ENCODE data around the gene NRXN3.

NRXN3 gene

GRCh38 chr14:79600406-79600805, 1430.2 kb downstream of the NRXN3 start:
- H3K27me3 Mint-ChIP-seq (ENCODE audit: low read depth) = no peaks in the 10 kb centered on the region
- peaks cover 9% of the 10 kb centered on the region for H3K36me3 Mint-ChIP-seq (ENCODE audit: low read depth)
- peaks cover 5% of the 10 kb centered on the region for H3K9me3 Mint-ChIP-seq
- H3K27ac Mint-ChIP-seq = no peak overlapping the region
- TF ChIP-seq, protein P1, sequence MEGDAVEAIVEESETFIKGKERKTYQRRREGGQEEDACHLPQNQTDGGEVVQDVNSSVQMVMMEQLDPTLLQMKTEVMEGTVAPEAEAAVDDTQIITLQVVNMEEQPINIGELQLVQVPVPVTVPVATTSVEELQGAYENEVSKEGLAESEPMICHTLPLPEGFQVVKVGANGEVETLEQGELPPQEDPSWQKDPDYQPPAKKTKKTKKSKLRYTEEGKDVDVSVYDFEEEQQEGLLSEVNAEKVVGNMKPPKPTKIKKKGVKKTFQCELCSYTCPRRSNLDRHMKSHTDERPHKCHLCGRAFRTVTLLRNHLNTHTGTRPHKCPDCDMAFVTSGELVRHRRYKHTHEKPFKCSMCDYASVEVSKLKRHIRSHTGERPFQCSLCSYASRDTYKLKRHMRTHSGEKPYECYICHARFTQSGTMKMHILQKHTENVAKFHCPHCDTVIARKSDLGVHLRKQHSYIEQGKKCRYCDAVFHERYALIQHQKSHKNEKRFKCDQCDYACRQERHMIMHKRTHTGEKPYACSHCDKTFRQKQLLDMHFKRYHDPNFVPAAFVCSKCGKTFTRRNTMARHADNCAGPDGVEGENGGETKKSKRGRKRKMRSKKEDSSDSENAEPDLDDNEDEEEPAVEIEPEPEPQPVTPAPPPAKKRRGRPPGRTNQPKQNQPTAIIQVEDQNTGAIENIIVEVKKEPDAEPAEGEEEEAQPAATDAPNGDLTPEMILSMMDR (IDR thresholded peaks at IDR 0.05; ENCODE audit: unreplicated experiment in 3 of 3) = no peak
- peaks cover 6% of the 10 kb centered on the region for H3K4me1 Mint-ChIP-seq
- H3K4me3 Mint-ChIP-seq = no peak overlapping the region

DNA sequence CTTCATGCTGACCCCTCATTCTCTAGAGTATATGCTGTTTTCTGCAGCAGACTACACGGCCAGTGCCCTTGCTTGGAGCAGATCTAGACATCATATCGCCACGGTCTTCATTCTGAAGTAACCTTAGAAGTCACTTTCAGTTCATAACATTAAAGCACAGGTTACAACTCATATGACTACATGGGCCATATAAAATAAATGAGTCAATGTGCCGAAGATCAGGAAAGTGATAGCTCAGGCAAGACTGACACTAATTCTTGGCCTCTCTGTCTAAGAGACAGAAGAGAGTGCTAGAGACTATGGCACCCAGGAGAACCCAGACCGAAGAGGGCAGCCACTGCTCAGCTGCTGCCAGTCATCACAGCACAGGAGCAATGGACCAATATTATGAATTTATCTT, 1431.4 kb downstream of the NRXN3 start:
- H3K36me3 Mint-ChIP-seq (ENCODE audit: low read depth) = peaks cover 2% of the 10 kb centered on the region
- H3K27ac Mint-ChIP-seq = no peak overlapping the region
- TF ChIP-seq, protein P1 (IDR thresholded peaks at IDR 0.05; ENCODE audit: unreplicated experiment in 3 of 3) = no peak
- H3K4me3 Mint-ChIP-seq = no peak overlapping the region
- no peaks in the 10 kb centered on the region for H3K27me3 Mint-ChIP-seq (ENCODE audit: low read depth)
- peaks cover 2% of the 10 kb centered on the region for H3K9me3 Mint-ChIP-seq
- H3K4me1 Mint-ChIP-seq = peaks cover 5% of the 10 kb centered on the region

DNA sequence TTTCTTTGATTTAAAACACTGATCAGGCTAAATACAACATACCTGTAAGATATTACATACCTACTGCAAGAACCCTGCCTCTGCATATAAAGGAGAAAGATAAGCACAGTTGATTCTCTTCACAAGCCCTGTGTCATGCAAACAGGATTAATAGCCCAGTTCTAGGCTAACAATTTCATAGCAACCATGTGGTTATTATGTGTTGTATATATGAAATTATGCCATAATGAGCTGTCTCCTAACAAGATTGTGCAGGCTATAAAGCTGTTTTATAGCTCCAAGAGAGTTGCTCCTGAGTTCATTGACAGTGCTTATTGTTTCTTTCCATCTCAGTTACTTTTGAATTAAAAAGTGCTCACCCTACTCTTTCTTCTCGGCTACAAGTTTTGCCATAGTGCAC, 1431.9 kb downstream of the NRXN3 start:
- Mint-ChIP-seq H3K27me3 (ENCODE audit: low read depth) (no peaks in the 10 kb centered on the region), H3K4me3 (no peak overlapping the region), H3K36me3 (ENCODE audit: low read depth) (no peaks in the 10 kb centered on the region), H3K27ac (no peak overlapping the region), H3K4me1 (peaks cover 7% of the 10 kb centered on the region), H3K9me3 (no peaks in the 10 kb centered on the region)
- TF ChIP-seq, protein P1 (IDR thresholded peaks at IDR 0.05; ENCODE audit: unreplicated experiment in 3 of 3) = no peak

GRCh38 chr14:79602742-79603141, 1432.6 kb downstream of the NRXN3 start:
- H3K9me3 Mint-ChIP-seq = no peaks in the 10 kb centered on the region
- H3K27me3 Mint-ChIP-seq (ENCODE audit: low read depth) = no peaks in the 10 kb centered on the region
- TF ChIP-seq, protein P1 (IDR thresholded peaks at IDR 0.05; ENCODE audit: unreplicated experiment in 3 of 3) = no peak
- peaks cover 12% of the 10 kb centered on the region for H3K4me1 Mint-ChIP-seq
- no peaks in the 10 kb centered on the region for H3K36me3 Mint-ChIP-seq (ENCODE audit: low read depth)
- H3K27ac Mint-ChIP-seq = no peak overlapping the region
- H3K4me3 Mint-ChIP-seq = no peak overlapping the region

- H3K4me3 Mint-ChIP-seq = no peak overlapping the region
- no peak overlapping the region for H3K27ac Mint-ChIP-seq
- H3K36me3 Mint-ChIP-seq (ENCODE audit: low read depth) = no peaks in the 10 kb centered on the region
- TF ChIP-seq, protein P1 (IDR thresholded peaks at IDR 0.05; ENCODE audit: unreplicated experiment in 3 of 3) = no peak
- H3K4me1 Mint-ChIP-seq = peaks cover 28% of the 10 kb centered on the region
- H3K9me3 Mint-ChIP-seq = no peaks in the 10 kb centered on the region
- H3K27me3 Mint-ChIP-seq (ENCODE audit: low read depth) = no peaks in the 10 kb centered on the region
Observed at GRCh38 chr14:79605849-79606248, 1435.7 kb downstream of the NRXN3 start.

GRCh38 chr14:79608446-79608845, 1438.3 kb downstream of the NRXN3 start:
- no peaks in the 10 kb centered on the region for H3K9me3 Mint-ChIP-seq
- no peaks in the 10 kb centered on the region for H3K36me3 Mint-ChIP-seq (ENCODE audit: low read depth)
- H3K27me3 Mint-ChIP-seq (ENCODE audit: low read depth) = no peaks in the 10 kb centered on the region
- peak overlapping the region in 2 of 3 experiments; percentile 1 to 31 for H3K27ac Mint-ChIP-seq
- H3K4me3 Mint-ChIP-seq = no peak overlapping the region
- H3K4me1 Mint-ChIP-seq = peaks cover 28% of the 10 kb centered on the region
- TF ChIP-seq, protein P1 (IDR thresholded peaks at IDR 0.05; ENCODE audit: unreplicated experiment in 3 of 3) = no peak
